Measurements from ENCODE around the gene ZNF22. TPM values are rescaled to one million over a fixed set of nuclear protein-coding genes. Genes with fewer than 3 reads are reported as not detected.

ZNF22 gene
- total and polyA plus RNA-seq, 12 donors: 8.0 to 28.7 (median 13.2) TPM

DNA sequence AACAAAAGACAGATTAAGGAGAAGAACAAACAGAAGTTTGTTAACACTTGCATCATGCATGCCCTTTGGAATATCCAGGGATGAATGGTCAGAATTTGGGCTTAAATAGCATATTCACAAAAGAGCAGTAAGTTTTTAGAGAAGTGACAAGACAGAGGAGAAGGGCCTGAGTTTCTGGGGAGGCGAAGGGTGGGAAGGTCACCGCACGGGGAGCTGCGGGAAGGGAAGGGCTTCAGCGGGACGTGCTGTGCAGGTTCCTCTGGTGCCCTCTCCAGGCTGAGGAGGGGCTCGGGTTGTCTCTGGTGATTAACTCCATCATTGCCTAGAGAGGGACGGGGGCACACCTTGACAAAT is 10.4 kb upstream of the ZNF22 start:
- DNase-seq: peak in 1 of 7 donors; percentile 11
- Histone ChIP-seq H3K4me1 (replicated peaks in 1 of 2) (peaks cover 0 to 16% of the 10 kb centered on the region in 2 donors), H3K36me3 (replicated peaks in 1 of 2) (peaks cover 0 to 18% of the 10 kb centered on the region in 2 donors), H3K4me3 (no peak overlapping the region), H3K27ac (peak overlapping the region in 1 of 5 donors; percentile 5), H3K27me3 (no peaks in the 10 kb centered on the region), H3K9me3 (replicated peaks in 1 of 3) (no peaks in the 10 kb centered on the region)
- WGBS, 4 donors: 49 to 74% (median 55%) methylated on average over 7 to 8 of the region's 8 CpGs
- intact Hi-C loops (cut with DNase I): no loop called here
- TF ChIP-seq POLR2A (IDR thresholded peaks at IDR 0.05): no peak
- TF ChIP-seq, protein P1, sequence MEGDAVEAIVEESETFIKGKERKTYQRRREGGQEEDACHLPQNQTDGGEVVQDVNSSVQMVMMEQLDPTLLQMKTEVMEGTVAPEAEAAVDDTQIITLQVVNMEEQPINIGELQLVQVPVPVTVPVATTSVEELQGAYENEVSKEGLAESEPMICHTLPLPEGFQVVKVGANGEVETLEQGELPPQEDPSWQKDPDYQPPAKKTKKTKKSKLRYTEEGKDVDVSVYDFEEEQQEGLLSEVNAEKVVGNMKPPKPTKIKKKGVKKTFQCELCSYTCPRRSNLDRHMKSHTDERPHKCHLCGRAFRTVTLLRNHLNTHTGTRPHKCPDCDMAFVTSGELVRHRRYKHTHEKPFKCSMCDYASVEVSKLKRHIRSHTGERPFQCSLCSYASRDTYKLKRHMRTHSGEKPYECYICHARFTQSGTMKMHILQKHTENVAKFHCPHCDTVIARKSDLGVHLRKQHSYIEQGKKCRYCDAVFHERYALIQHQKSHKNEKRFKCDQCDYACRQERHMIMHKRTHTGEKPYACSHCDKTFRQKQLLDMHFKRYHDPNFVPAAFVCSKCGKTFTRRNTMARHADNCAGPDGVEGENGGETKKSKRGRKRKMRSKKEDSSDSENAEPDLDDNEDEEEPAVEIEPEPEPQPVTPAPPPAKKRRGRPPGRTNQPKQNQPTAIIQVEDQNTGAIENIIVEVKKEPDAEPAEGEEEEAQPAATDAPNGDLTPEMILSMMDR (IDR thresholded peaks at IDR 0.05): peak in 1 of 6 experiments; percentile 7

DNA sequence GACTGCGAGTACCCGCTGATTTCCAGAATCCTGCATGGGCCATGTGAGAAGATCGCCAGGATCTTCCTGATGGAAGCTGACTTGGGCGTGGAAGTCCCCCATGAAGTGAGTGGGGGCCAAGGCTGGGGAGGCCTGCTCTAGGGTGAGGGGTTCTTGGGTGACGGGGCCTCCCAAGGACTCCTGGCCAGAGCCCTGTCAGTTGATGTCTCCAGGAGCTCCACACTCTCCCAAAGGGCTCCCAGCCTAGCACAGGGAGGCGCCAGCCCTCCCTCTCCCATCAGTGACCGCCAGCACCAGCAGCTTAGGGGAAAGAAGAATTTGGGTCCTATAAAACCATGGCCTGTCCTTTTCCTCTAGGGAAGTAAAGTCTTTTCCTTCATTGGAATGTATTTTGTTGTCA is 9.8 kb upstream of the ZNF22 start:
- peaks cover 0 to 17% of the 10 kb centered on the region in 2 donors for H3K4me1 ChIP-seq (replicated peaks in 1 of 2)
- TF ChIP-seq, protein P1 (IDR thresholded peaks at IDR 0.05): no peak
- TF ChIP-seq POLR2A (IDR thresholded peaks at IDR 0.05): no peak
- no peaks in the 10 kb centered on the region for H3K9me3 ChIP-seq (replicated peaks in 1 of 3)
- WGBS, 4 donors: 96 to 100% (median 97%) methylated on average over 5 to 7 of the region's 7 CpGs
- H3K27me3 ChIP-seq: no peaks in the 10 kb centered on the region
- no peak overlapping the region for H3K4me3 ChIP-seq
- no peak for DNase-seq
- intact Hi-C loops (cut with DNase I): no loop called here
- H3K36me3 ChIP-seq (replicated peaks in 1 of 2): peaks cover 0 to 17% of the 10 kb centered on the region in 2 donors
- no peak overlapping the region for H3K27ac ChIP-seq

DNA sequence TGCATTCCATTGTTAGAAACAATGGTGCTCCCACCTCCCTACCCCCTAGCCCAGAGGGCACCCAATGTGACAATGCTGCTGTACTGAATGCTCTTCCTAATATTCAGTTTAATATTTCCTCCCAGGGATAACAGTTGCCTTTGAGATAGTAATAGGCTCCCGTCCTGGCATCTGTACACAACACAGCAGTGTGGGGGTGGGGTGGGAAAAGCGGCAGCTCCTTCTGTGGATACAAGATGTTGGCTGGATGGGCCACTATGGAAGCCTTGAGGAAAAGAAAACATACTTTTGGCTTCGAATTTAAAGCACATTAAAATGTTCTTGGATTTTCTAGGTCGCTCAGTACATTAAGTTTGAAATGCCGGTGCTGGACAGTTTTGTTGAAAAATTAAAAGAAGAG is 9.2 kb upstream of the ZNF22 start:
- TF ChIP-seq, protein P1 (IDR thresholded peaks at IDR 0.05): no peak
- TF ChIP-seq POLR2A (IDR thresholded peaks at IDR 0.05): no peak
- 65 to 71% (median 67%) methylated on average over 5 of the region's 5 CpGs for WGBS, 4 donors
- Histone ChIP-seq H3K36me3 (replicated peaks in 1 of 2) (peaks cover 0 to 12% of the 10 kb centered on the region in 2 donors), H3K4me3 (no peak overlapping the region), H3K9me3 (replicated peaks in 1 of 3) (no peaks in the 10 kb centered on the region), H3K27ac (peak overlapping the region in 1 of 5 donors; percentile 38), H3K27me3 (no peaks in the 10 kb centered on the region), H3K4me1 (replicated peaks in 1 of 2) (peaks cover 0 to 19% of the 10 kb centered on the region in 2 donors)
- intact Hi-C loops (cut with DNase I): no loop called here
- peak in 1 of 7 donors; percentile 57 for DNase-seq

DNA sequence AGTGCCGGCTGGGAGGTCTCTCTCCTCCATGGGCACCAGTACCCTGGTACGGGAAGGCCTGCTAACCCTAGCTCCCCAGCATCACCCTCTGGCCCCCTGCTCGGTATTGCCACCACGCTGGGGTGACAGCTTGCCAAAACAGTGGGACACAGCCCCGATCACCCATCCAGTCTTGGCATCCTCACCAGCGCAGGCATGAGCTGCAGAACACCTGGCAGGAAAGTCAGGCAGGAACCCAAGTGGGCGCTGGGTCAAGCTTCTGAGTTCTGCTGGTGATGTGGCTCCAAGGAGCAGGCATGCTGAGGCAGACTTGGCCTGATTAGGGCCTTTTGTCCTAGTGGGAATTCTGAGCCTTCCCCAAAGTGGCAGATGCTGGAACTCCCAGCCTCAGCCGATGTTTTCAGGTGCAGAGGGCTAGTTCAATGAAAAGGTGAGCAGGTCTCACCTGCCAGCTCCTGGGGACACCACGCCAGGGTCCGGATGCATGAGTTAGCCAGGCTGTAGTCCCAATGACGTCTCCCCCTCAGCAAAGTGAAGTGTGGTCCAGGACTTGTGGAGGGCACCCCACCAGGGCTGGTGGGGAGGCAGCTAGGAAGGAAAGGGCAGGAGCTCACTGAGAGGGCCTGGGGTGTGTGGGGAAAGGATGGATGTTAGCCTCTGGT is 8.5 kb upstream of the ZNF22 start:
- intact Hi-C loops (cut with DNase I): no loop called here

More for the DNA sequence above, 8.5 kb upstream of the ZNF22 start:
- no peaks in the 10 kb centered on the region for H3K27me3 ChIP-seq
- 83 to 90% (median 86%) methylated on average over 7 to 11 of the region's 11 CpGs for WGBS, 4 donors
- peaks cover 0 to 26% of the 10 kb centered on the region in 2 donors for H3K4me1 ChIP-seq (replicated peaks in 1 of 2)
- peaks cover 0 to 9% of the 10 kb centered on the region in 2 donors for H3K36me3 ChIP-seq (replicated peaks in 1 of 2)
- peak overlapping the region in 1 of 5 donors; percentile 38 for H3K27ac ChIP-seq
- no peak for TF ChIP-seq POLR2A (IDR thresholded peaks at IDR 0.05)
- TF ChIP-seq, protein P1 (IDR thresholded peaks at IDR 0.05): no peak
- DNase-seq: no peak
- no peaks in the 10 kb centered on the region for H3K9me3 ChIP-seq (replicated peaks in 1 of 3)
- H3K4me3 ChIP-seq: no peak overlapping the region

Data from adrenal gland (tissue), 12 donors.